Smooth muscle cell (in vitro differentiated cells): ENCODE data around the gene PPAT. TPM values are rescaled to one million over a fixed set of nuclear protein-coding genes. Genes with fewer than 3 reads are reported as not detected.

Experiments
- polyA plus RNA-seq: library from polyadenylated mRNA; unstranded; fragments of >200 nt; fragmentation: Nextera tagmentation; extraction: Ambion mirVana; gene quantifications from 2 replicates; pipeline ENCODE4 v1.2.1, GENCODE V29; 2016
- total RNA-seq: library from RNA; depleted of rRNA; stranded (reverse); fragments of >200 nt; gene quantifications from 2 replicates; pipeline ENCODE4 v1.2.3, GENCODE V29; 2014

PPAT gene
- total and polyA plus RNA-seq, 2 experiments from 2014 or later, result 11.6 to 26.8 TPM

Other genes with a start within 250 kb of the PPAT start
- gene AASDH, start 48.1 kb downstream of the PPAT start, total RNA-seq, result 11.3 and 16.5 TPM in 2 replicates
- 7.7 and 10.2 TPM in 2 replicates for gene AASDH, start 48.1 kb downstream of the PPAT start, polyA plus RNA-seq
- gene PAICS, start 645 bp upstream of the PPAT start, total RNA-seq, result 68.9 and 71.6 TPM in 2 replicates
- gene PAICS, start 645 bp upstream of the PPAT start, polyA plus RNA-seq, result 58.7 and 62.4 TPM in 2 replicates
- gene SRP72, start 32.0 kb upstream of the PPAT start, total RNA-seq, result 90.0 and 99.7 TPM in 2 replicates
- 113 TPM in 2 replicates for gene SRP72, start 32.0 kb upstream of the PPAT start, polyA plus RNA-seq
- gene ARL9, start 70.2 kb upstream of the PPAT start, total RNA-seq, result 0.27 TPM in 1 of 2 replicates, not detected in the other
- gene ARL9, start 70.2 kb upstream of the PPAT start, polyA plus RNA-seq, result 1.2 and 1.4 TPM in 2 replicates
- gene HOPX, start 245.7 kb upstream of the PPAT start, total RNA-seq, result 86.9 and 142 TPM in 2 replicates
- 66.0 and 111 TPM in 2 replicates for gene HOPX, start 245.7 kb upstream of the PPAT start, polyA plus RNA-seq